ENCODE data around the gene TNPO1. TPM values are rescaled to one million over a fixed set of nuclear protein-coding genes. Genes with fewer than 3 reads are reported as not detected.

Gene TNPO1
- total and polyA plus RNA-seq, 2 of the 8 experiments (the other 6 are each of a cell fraction or from before 2014, with no cell fraction given): 38.5 to 211 TPM

DNA sequence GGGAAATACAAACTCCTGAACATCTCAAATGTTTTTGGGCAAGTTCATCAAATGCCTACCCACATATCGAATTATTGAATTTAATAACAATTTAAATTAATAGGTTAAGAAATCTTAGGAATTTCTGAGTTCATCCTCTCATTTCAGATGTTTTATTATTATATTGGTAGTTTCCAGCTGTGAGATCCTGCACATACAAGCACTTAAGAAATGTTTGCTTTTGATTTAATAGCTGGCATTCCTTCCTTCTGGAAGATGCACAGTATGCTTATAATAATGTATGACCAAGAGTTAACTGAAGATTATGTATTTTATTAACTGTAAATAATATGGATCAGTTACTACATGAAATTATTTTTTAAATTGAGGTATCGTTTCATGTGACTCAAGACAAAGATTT is 13.9 kb downstream of the TNPO1 start (continued):
- TF ChIP-seq, protein P1, sequence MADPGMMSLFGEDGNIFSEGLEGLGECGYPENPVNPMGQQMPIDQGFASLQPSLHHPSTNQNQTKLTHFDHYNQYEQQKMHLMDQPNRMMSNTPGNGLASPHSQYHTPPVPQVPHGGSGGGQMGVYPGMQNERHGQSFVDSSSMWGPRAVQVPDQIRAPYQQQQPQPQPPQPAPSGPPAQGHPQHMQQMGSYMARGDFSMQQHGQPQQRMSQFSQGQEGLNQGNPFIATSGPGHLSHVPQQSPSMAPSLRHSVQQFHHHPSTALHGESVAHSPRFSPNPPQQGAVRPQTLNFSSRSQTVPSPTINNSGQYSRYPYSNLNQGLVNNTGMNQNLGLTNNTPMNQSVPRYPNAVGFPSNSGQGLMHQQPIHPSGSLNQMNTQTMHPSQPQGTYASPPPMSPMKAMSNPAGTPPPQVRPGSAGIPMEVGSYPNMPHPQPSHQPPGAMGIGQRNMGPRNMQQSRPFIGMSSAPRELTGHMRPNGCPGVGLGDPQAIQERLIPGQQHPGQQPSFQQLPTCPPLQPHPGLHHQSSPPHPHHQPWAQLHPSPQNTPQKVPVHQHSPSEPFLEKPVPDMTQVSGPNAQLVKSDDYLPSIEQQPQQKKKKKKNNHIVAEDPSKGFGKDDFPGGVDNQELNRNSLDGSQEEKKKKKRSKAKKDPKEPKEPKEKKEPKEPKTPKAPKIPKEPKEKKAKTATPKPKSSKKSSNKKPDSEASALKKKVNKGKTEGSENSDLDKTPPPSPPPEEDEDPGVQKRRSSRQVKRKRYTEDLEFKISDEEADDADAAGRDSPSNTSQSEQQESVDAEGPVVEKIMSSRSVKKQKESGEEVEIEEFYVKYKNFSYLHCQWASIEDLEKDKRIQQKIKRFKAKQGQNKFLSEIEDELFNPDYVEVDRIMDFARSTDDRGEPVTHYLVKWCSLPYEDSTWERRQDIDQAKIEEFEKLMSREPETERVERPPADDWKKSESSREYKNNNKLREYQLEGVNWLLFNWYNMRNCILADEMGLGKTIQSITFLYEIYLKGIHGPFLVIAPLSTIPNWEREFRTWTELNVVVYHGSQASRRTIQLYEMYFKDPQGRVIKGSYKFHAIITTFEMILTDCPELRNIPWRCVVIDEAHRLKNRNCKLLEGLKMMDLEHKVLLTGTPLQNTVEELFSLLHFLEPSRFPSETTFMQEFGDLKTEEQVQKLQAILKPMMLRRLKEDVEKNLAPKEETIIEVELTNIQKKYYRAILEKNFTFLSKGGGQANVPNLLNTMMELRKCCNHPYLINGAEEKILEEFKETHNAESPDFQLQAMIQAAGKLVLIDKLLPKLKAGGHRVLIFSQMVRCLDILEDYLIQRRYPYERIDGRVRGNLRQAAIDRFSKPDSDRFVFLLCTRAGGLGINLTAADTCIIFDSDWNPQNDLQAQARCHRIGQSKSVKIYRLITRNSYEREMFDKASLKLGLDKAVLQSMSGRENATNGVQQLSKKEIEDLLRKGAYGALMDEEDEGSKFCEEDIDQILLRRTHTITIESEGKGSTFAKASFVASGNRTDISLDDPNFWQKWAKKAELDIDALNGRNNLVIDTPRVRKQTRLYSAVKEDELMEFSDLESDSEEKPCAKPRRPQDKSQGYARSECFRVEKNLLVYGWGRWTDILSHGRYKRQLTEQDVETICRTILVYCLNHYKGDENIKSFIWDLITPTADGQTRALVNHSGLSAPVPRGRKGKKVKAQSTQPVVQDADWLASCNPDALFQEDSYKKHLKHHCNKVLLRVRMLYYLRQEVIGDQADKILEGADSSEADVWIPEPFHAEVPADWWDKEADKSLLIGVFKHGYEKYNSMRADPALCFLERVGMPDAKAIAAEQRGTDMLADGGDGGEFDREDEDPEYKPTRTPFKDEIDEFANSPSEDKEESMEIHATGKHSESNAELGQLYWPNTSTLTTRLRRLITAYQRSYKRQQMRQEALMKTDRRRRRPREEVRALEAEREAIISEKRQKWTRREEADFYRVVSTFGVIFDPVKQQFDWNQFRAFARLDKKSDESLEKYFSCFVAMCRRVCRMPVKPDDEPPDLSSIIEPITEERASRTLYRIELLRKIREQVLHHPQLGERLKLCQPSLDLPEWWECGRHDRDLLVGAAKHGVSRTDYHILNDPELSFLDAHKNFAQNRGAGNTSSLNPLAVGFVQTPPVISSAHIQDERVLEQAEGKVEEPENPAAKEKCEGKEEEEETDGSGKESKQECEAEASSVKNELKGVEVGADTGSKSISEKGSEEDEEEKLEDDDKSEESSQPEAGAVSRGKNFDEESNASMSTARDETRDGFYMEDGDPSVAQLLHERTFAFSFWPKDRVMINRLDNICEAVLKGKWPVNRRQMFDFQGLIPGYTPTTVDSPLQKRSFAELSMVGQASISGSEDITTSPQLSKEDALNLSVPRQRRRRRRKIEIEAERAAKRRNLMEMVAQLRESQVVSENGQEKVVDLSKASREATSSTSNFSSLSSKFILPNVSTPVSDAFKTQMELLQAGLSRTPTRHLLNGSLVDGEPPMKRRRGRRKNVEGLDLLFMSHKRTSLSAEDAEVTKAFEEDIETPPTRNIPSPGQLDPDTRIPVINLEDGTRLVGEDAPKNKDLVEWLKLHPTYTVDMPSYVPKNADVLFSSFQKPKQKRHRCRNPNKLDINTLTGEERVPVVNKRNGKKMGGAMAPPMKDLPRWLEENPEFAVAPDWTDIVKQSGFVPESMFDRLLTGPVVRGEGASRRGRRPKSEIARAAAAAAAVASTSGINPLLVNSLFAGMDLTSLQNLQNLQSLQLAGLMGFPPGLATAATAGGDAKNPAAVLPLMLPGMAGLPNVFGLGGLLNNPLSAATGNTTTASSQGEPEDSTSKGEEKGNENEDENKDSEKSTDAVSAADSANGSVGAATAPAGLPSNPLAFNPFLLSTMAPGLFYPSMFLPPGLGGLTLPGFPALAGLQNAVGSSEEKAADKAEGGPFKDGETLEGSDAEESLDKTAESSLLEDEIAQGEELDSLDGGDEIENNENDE (IDR thresholded peaks at IDR 0.05; ENCODE audit: insufficient replicate concordance, low read length): no peak
- TF ChIP-seq BRCA1 (IDR thresholded peaks at IDR 0.05; ENCODE audit: low read depth, low read length): no peak
- no peak for TF ChIP-seq ASH2L (IDR thresholded peaks at IDR 0.05; ENCODE audit: low read length)
- no peak for TF ChIP-seq MAFK (IDR thresholded peaks at IDR 0.05; ENCODE audit: low read depth, low read length)

All from H1 (cell line).